Colonic mucosa (tissue), 4 donors: Measurements from ENCODE around the gene MYH3. TPM values are rescaled to one million over a fixed set of nuclear protein-coding genes. Genes with fewer than 3 reads are reported as not detected.

Experiments
- DNase-seq: peaks from one replicate; pipeline ENCODE4 v3.0.0-alpha.2; 2020
- H3K27ac ChIP-seq: fragments of 200-600 bp; one replicate; pipeline ENCODE4 v1.8.0; 2021
- H3K27me3 ChIP-seq: fragments of 200-600 bp; one replicate; pipeline ENCODE4 v1.8.0; 2021
- H3K36me3 ChIP-seq: fragments of 200-600 bp; one replicate; pipeline ENCODE4 v1.8.0; 2021
- H3K4me1 ChIP-seq: fragments of 200-600 bp; one replicate; pipeline ENCODE4 v1.8.0; 2021; ENCODE audit warnings: mild to moderate bottlenecking
- H3K4me3 ChIP-seq: fragments of 200-600 bp; one replicate; pipeline ENCODE4 v1.8.0; 2021
- H3K9ac ChIP-seq, 2 donors: one replicate each; pipeline ENCODE4 v1.7.0; 2013; ENCODE audit warnings: control low read depth in 2 of 2, low read depth in 2 of 2, low read length in 2 of 2
- H3K9me3 ChIP-seq: fragments of 200-600 bp; one replicate; pipeline ENCODE4 v1.8.0; 2021
- CTCF ChIP-seq: fragments of 200-600 bp; IDR thresholded peaks from one replicate; pipeline ENCODE4 v1.8.0; 2022; ENCODE audit warnings: antibody characterized with exemption, mild to moderate bottlenecking
- intact Hi-C: fragments of 100-400 bp; cut with DNase I; formaldehyde crosslinking; loops from one replicate; pipeline ENCODE4 v1.14.1; 2022
- total RNA-seq, 2 donors: library from RNA; stranded (reverse); fragmentation: NEBNext Ultra II Directional in 1 of 2; extraction: Animal tissue kit (Norgen Biotek cat#: 25700) in 1 of 2; gene quantifications; one replicate each; pipeline ENCODE4 v1.2.1, GENCODE V29; 2021
- donor health status: healthy.
- donor health status: DM: no; HTN: no; CAD: no.
- donor health status: DM: no; HTN: no; CAD: no.

Gene MYH3
- total RNA-seq, 2 donors from 2014 or later, result 1.3 to 1.7 TPM

GRCh38 chr17:10600571-10600970 is 56.5 kb downstream of the MYH3 start:
- Histone ChIP-seq H3K27me3 (no peaks in the 10 kb centered on the region), H3K9ac (no peak overlapping the region), H3K36me3 (no peaks in the 10 kb centered on the region), H3K9me3 (no peaks in the 10 kb centered on the region), H3K27ac (no peak overlapping the region), H3K4me1 (no peaks in the 10 kb centered on the region), H3K4me3 (no peak overlapping the region)
- TF ChIP-seq CTCF, result no peak
- DNase-seq, result no peak
- intact Hi-C loops, result no loop called here

- H3K9ac ChIP-seq, result no peak overlapping the region
- no peaks in the 10 kb centered on the region for H3K36me3 ChIP-seq
- no peak overlapping the region for H3K27ac ChIP-seq
- no peak overlapping the region for H3K4me3 ChIP-seq
- no peaks in the 10 kb centered on the region for H3K9me3 ChIP-seq
- no peak for TF ChIP-seq CTCF
- H3K4me1 ChIP-seq, result no peaks in the 10 kb centered on the region
- intact Hi-C loops, result no loop called here
- no peak for DNase-seq
- H3K27me3 ChIP-seq, result no peaks in the 10 kb centered on the region
Observed at GRCh38 chr17:10598621-10599020, 58.5 kb downstream of the MYH3 start.

- no peak overlapping the region for H3K4me3 ChIP-seq
- no peaks in the 10 kb centered on the region for H3K36me3 ChIP-seq
- TF ChIP-seq CTCF, result no peak
- H3K27ac ChIP-seq, result no peak overlapping the region
- no peaks in the 10 kb centered on the region for H3K27me3 ChIP-seq
- no peak for DNase-seq
- no peaks in the 10 kb centered on the region for H3K4me1 ChIP-seq
- no peak overlapping the region for H3K9ac ChIP-seq
- intact Hi-C loops, result no loop called here
- H3K9me3 ChIP-seq, result no peaks in the 10 kb centered on the region
Observed at GRCh38 chr17:10589553-10590145, 67.5 kb downstream of the MYH3 start.

- no peak for TF ChIP-seq CTCF
- H3K27ac ChIP-seq, result no peak overlapping the region
- no peaks in the 10 kb centered on the region for H3K36me3 ChIP-seq
- no peaks in the 10 kb centered on the region for H3K4me1 ChIP-seq
- H3K4me3 ChIP-seq, result no peak overlapping the region
- intact Hi-C loops, result no loop called here
- no peaks in the 10 kb centered on the region for H3K27me3 ChIP-seq
- no peak overlapping the region for H3K9ac ChIP-seq
- no peak for DNase-seq
- no peaks in the 10 kb centered on the region for H3K9me3 ChIP-seq
Observed at GRCh38 chr17:10585529-10585928, 71.6 kb downstream of the MYH3 start.

- Histone ChIP-seq H3K36me3 (no peaks in the 10 kb centered on the region), H3K4me3 (no peak overlapping the region), H3K9ac (no peak overlapping the region), H3K27me3 (no peaks in the 10 kb centered on the region), H3K27ac (no peak overlapping the region), H3K4me1 (no peaks in the 10 kb centered on the region), H3K9me3 (no peaks in the 10 kb centered on the region)
- intact Hi-C loops, result no loop called here
- no peak for TF ChIP-seq CTCF
- DNase-seq, result no peak
Observed at GRCh38 chr17:10583834-10584233, 73.3 kb downstream of the MYH3 start.
